Neuron (in vitro differentiated cells): Measurements from ENCODE around the gene RXRB.

Experiments
- H2AFZ ChIP-seq: one replicate; pipeline ENCODE4 v1.6.1; 2013; ENCODE audit warnings: low read depth, mild to moderate bottlenecking, inconsistent platforms, low read length, moderate library complexity
- H3K27me3 ChIP-seq: one replicate; pipeline ENCODE4 v1.6.1; 2013; ENCODE audit warnings: low read length; ENCODE audit not compliant: insufficient read depth
- H3K36me3 ChIP-seq: one replicate; pipeline ENCODE4 v1.6.1; 2013; ENCODE audit warnings: low read length; ENCODE audit not compliant: insufficient read depth
- H3K4me1 ChIP-seq: one replicate; pipeline ENCODE4 v1.6.1; 2013; ENCODE audit warnings: low read length; ENCODE audit not compliant: insufficient read depth
- H3K4me3 ChIP-seq: 2 replicates; pipeline ENCODE4 v1.5.1; 2013; ENCODE audit warnings: mild to moderate bottlenecking, low read length, moderate library complexity
- H3K9me3 ChIP-seq: one replicate; pipeline ENCODE4 v1.6.1; 2013; ENCODE audit warnings: low read length

The RXRB gene

GRCh38 chr6:33198159-33198852 is 2.2 kb downstream of the RXRB start:
- H3K4me1 ChIP-seq: peaks cover 35% of the 10 kb centered on the region
- no peaks in the 10 kb centered on the region for H3K27me3 ChIP-seq
- H3K9me3 ChIP-seq: no peaks in the 10 kb centered on the region
- H3K4me3 ChIP-seq: no peak overlapping the region
- no peak overlapping the region for H2AFZ ChIP-seq
- H3K36me3 ChIP-seq: peaks cover 53% of the 10 kb centered on the region

- Histone ChIP-seq H3K4me3 (no peak overlapping the region), H3K36me3 (peaks cover 46% of the 10 kb centered on the region), H3K4me1 (peaks cover 29% of the 10 kb centered on the region), H2AFZ (no peak overlapping the region), H3K27me3 (no peaks in the 10 kb centered on the region), H3K9me3 (no peaks in the 10 kb centered on the region)
Measured at GRCh38 chr6:33197431-33198048, 2.9 kb downstream of the RXRB start.

DNA sequence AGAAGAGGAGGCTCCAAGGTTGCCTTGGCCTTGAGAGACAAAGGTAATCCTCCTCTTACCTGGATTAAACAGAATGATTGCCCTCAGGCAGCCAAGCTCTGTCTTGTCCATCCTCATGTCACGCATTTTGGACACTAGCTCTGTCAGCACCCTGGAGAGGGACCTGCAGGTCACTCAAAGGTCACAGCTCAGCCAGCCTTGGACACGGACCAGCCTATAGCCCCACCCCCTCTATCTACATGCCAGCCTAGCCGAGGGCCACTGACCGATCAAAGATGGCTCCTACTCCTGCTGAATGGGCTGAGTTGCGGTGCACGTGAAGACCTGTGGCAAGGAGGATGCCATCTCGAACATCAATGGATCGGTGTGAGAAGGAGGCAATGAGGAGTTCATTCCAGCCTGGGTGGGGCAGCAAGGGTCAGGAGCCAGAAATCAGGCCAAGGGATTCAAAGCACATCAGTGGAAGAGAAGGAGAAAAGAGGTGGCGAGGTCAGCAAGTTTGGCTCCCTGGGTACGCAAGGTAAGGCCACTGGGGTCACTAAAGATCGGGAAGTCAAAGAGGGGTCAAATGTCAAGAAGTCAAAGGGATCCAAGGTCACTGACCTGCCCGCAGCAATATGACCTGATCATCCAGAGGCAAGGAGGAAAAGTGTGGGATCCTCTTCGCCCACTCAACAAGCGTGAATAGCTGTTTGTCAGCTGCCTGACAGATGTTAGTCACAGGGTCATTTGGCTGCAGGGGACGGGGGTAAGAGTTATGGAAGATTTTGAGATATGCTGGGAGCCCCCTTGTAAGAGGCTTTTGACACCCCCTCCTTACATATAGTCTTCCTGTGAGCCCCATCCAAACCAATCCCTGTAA is 4.9 kb downstream of the RXRB start:
- no peaks in the 10 kb centered on the region for H3K9me3 ChIP-seq
- peaks cover 38% of the 10 kb centered on the region for H3K36me3 ChIP-seq
- no peaks in the 10 kb centered on the region for H3K27me3 ChIP-seq
- no peak overlapping the region for H3K4me3 ChIP-seq
- H3K4me1 ChIP-seq: peaks cover 25% of the 10 kb centered on the region
- H2AFZ ChIP-seq: no peak overlapping the region

- Histone ChIP-seq H3K4me3 (no peak overlapping the region), H3K4me1 (peaks cover 22% of the 10 kb centered on the region), H3K36me3 (peaks cover 38% of the 10 kb centered on the region), H3K27me3 (no peaks in the 10 kb centered on the region), H2AFZ (no peak overlapping the region), H3K9me3 (no peaks in the 10 kb centered on the region)
Measured at GRCh38 chr6:33194431-33194979, 6.0 kb downstream of the RXRB start.

GRCh38 chr6:33193619-33194018 is 6.8 kb downstream of the RXRB start:
- peaks cover 38% of the 10 kb centered on the region for H3K36me3 ChIP-seq
- H2AFZ ChIP-seq: no peak overlapping the region
- no peak overlapping the region for H3K4me3 ChIP-seq
- H3K4me1 ChIP-seq: peaks cover 14% of the 10 kb centered on the region
- H3K9me3 ChIP-seq: no peaks in the 10 kb centered on the region
- no peaks in the 10 kb centered on the region for H3K27me3 ChIP-seq

DNA sequence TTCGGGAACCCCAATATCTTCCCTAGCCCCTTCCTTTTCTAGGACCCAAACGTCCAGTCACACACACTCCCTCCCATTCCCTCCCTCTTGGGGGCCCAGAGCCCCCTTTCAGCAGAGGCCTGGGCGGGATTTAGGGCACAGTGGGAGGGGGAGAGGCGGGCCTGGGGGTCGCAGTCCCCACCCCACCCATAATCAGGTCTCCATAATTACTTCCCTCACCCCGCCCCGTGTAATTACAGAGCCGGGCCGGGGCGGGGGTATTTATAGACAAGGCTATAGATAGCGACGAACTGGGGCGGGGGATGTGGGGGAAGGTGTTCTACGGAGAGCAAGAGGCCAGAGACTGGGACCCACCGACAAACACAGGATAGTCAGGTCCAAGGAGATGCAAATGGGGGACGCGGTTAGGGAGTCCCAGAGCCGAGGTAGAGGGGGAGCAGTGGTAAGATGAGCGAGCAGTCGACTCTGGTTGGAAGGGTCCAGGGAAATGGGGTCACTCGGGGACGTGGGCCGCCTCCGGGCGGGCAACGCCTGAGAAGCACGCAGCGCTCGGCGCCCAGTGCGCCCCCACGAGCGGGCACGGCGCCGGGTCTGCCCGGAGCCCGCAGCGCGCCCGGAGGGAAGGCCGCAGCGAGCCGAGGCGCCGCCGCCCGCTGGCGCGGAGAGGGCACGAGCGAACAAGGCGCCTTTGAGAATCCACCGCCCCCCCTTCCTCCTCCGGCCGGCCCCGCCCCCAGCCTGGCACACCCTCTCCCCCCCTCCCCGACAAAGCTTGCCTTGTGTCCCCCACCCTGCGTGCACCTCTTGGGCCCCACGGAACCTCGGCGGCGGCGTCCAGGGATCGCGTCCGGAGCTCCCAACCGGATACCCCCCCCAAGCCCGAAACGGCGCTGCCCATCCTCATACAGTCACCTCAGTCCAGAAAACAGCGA is 7.5 kb downstream of the RXRB start:
- H3K4me3 ChIP-seq: no peak overlapping the region
- peaks cover 13% of the 10 kb centered on the region for H3K4me1 ChIP-seq
- no peaks in the 10 kb centered on the region for H3K27me3 ChIP-seq
- H3K36me3 ChIP-seq: peaks cover 35% of the 10 kb centered on the region
- H3K9me3 ChIP-seq: no peaks in the 10 kb centered on the region
- no peak overlapping the region for H2AFZ ChIP-seq

GRCh38 chr6:33192105-33192646 is 8.3 kb downstream of the RXRB start, which contains the start of gene COL11A2:
TSS of gene COL11A2 (minus strand) at chr6:33192467. CDS start at chr6:33192240, 227 bp downstream.
- H3K4me3 ChIP-seq: no peak within 1 kb of the TSS

DNA sequence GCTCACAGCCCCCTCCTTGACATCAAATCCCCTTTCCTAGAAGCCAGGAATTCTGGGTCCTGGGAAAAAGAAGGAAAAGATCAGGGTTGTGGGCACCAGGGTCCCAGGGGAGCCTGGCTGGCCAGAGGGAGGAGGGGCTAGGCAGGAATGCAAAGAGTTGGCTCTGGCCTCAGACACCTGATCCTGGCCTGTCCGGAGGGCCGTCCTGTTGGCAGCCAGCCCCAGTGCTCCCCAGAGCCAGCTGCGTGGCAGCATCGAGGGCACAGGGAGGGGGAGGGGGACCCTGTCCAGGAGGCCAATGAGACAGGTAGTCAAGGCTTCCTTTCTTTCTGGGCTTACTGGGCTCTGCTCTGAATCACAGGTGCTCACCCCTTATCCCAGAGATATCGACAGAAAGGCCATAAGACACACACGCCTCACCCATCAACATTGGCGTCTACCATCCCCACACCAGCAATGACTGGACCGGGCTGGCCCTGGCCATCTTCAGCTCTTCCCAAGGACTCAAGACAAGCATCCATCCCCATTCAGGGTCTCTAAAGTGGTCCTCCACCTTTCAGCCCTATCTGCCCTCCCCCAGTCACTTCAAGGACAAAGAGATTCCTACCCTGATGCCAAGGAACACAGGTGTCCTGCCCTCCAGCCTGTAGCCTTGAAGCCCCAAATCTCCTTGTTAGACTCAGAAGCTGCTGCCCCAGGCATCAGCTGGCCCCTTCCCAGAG is 8.9 kb downstream of the RXRB start:
- Histone ChIP-seq H3K9me3 (no peaks in the 10 kb centered on the region), H3K4me1 (peaks cover 9% of the 10 kb centered on the region), H3K36me3 (peaks cover 27% of the 10 kb centered on the region), H2AFZ (no peak overlapping the region), H3K4me3 (no peak overlapping the region), H3K27me3 (no peaks in the 10 kb centered on the region)

More at GRCh38 chr6:33192105-33192646, 8.3 kb downstream of the RXRB start, which contains the start of gene COL11A2:
- H3K36me3 ChIP-seq: peaks cover 31% of the 10 kb centered on the region
- H3K4me1 ChIP-seq: peaks cover 9% of the 10 kb centered on the region
- H3K27me3 ChIP-seq: no peaks in the 10 kb centered on the region
- H2AFZ ChIP-seq: no peak within 1 kb of the TSS
- no peaks in the 10 kb centered on the region for H3K9me3 ChIP-seq

- no peak overlapping the region for H2AFZ ChIP-seq
- H3K9me3 ChIP-seq: no peaks in the 10 kb centered on the region
- peaks cover 9% of the 10 kb centered on the region for H3K4me1 ChIP-seq
- H3K4me3 ChIP-seq: no peak overlapping the region
- H3K36me3 ChIP-seq: peaks cover 20% of the 10 kb centered on the region
- peaks cover 2% of the 10 kb centered on the region for H3K27me3 ChIP-seq
Measured at GRCh38 chr6:33190504-33191107, 9.9 kb downstream of the RXRB start.

DNA sequence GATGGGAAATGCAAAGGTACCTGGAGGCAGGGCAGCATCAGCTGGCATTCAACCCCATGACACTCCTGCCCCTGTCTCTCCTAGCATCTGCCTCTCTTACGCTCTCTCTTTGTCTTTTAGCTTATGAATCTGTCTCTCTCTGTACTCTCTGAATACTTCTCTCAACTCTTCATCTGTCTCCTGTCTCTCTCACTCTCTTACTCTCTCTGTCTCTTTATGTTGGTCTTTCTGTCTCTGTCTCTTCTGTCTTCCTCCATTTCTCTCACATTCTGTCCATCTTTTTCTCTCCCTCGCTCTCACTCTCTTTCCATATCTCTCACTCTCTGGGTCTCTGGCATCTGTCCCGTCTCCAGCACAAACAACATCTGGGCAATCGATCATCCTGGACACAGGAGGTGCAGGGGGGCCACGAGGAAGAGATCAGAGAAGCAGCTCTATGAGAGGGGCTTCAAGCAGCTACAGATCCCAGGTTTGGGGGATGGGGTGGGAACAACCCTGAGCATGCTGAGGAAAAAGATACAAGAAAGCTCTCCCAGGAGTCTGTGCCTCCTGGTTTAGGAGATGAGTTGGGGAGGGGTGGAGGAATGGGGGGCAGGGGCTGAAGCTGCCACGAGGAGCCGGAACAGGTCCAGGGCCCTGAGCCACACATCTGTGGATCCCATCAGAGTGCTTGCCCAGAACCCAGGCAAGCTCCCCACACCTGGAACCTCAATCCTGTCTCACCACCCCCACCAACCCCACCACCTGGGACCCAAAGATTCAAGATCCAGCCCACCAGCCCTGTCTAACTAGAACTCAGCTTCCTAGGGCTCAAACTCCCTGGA is 10.6 kb downstream of the RXRB start:
- H3K36me3 ChIP-seq: peaks cover 12% of the 10 kb centered on the region
- H3K9me3 ChIP-seq: no peaks in the 10 kb centered on the region
- H3K4me3 ChIP-seq: no peak overlapping the region
- H2AFZ ChIP-seq: no peak overlapping the region
- H3K4me1 ChIP-seq: peaks cover 9% of the 10 kb centered on the region
- H3K27me3 ChIP-seq: peaks cover 2% of the 10 kb centered on the region

DNA sequence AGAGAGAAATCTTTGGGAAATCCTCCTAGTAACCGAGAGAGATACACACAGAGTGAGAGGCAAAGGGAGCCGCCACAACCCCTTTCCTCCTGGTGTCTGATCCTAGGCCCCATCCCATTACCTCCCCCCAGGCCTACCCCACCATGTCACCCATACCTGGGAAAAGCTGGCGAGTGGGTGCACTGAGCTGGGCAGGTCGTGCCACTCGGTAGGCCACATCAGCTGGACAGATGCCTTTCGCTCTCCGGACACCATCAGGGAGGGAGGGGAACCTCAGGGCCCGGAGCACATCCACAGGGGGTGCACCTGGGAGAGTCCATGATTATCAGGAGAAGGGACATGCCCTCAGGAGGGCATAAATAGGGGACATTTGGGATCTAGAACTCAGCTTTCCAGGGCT is 11.3 kb downstream of the RXRB start:
- Histone ChIP-seq H3K27me3 (peaks cover 2% of the 10 kb centered on the region), H3K9me3 (no peaks in the 10 kb centered on the region), H3K36me3 (peaks cover 5% of the 10 kb centered on the region), H2AFZ (no peak overlapping the region), H3K4me1 (peaks cover 9% of the 10 kb centered on the region), H3K4me3 (no peak overlapping the region)
